Lung (tissue), 12 donors: ENCODE data around the gene TGFB2. TPM values are rescaled to one million over a fixed set of nuclear protein-coding genes. Genes with fewer than 3 reads are reported as not detected.
A peak's percentile ranks its signal among the peaks of the same experiment; 100 is the strongest.

Experiments
- ATAC-seq: fragments of 200-7000 bp; cut with Tn5 transposase; one replicate; pipeline ENCODE4 v1.9.1; 2020; ENCODE audit warnings: moderate number of reproducible peaks; ENCODE audit not compliant: insufficient read depth, low FRiP score
- DNase-seq, 3 donors: peaks; one replicate each; pipeline ENCODE4 v3.0.0-alpha.2; 2013 to 2017
- H3K27ac ChIP-seq, 2 donors: one replicate each; pipeline ENCODE4 v1.5.1; 2013; ENCODE audit warnings: mild to moderate bottlenecking in 2 of 2, moderate library complexity in 2 of 2, control low read depth in 1 of 2, inconsistent platforms in 1 of 2, low read depth in 1 of 2, low read length in 1 of 2
- H3K27me3 ChIP-seq, 3 donors: one replicate each; pipeline ENCODE4 v1.5.1; 2013; ENCODE audit warnings: low read length in 2 of 3; ENCODE audit not compliant: control insufficient read depth in 3 of 3, insufficient read depth in 3 of 3
- H3K36me3 ChIP-seq, 4 donors: one replicate each; pipeline ENCODE4 v1.5.1; 2013; ENCODE audit warnings: low read length in 4 of 4, mild to moderate bottlenecking in 1 of 4, moderate library complexity in 1 of 4; ENCODE audit not compliant: control insufficient read depth in 4 of 4, insufficient read depth in 4 of 4
- H3K4me1 ChIP-seq, 5 donors: one replicate each; pipeline ENCODE4 v1.5.1; 2013; ENCODE audit warnings: low read length in 5 of 5, mild to moderate bottlenecking in 2 of 5, moderate library complexity in 1 of 5; ENCODE audit not compliant: control insufficient read depth in 5 of 5, insufficient read depth in 5 of 5
- H3K4me3 ChIP-seq: one replicate; pipeline ENCODE4 v1.5.1; 2013; ENCODE audit warnings: mild to moderate bottlenecking, control low read depth, moderate library complexity
- H3K9ac ChIP-seq, 2 donors: one replicate each; pipeline ENCODE4 v1.5.1; 2013; ENCODE audit warnings: low read length in 2 of 2, control low read depth in 1 of 2; ENCODE audit not compliant: insufficient read depth in 1 of 2
- H3K9me3 ChIP-seq, 4 donors: one replicate each; pipeline ENCODE4 v1.5.1; 2013; ENCODE audit warnings: low read length in 3 of 4, mild to moderate bottlenecking in 1 of 4, moderate library complexity in 1 of 4; ENCODE audit not compliant: control insufficient read depth in 4 of 4, insufficient read depth in 3 of 4
- WGBS, 2 donors: extraction: QIAGEN DNeasy Blood & Tissue Kit; methylation state at CpG; one replicate each; pipeline ENCODE4 v1.1.7; 2013; 5-methylcytosine and 5-hydroxymethylcytosine counted together
- polyA plus RNA-seq, 2 donors: library from polyadenylated mRNA; stranded (reverse); fragments of 200-250 nt; gene quantifications; one replicate each; pipeline ENCODE4 v1.2.1, GENCODE V29; 2013
- total RNA-seq, 2 donors: library from RNA; depleted of rRNA in 1 of 2; stranded (reverse); fragments of >200 nt in 1 of 2; gene quantifications; one replicate each; pipeline ENCODE4 v1.2.1, GENCODE V29; 2014 to 2021
- TF ChIP-seq, protein P1 (sequence below): IDR thresholded peaks from 2 replicates; pipeline ENCODE4 v1.5.1; 2012; ENCODE audit warnings: mild to moderate bottlenecking; ENCODE audit errors: control extremely low read depth, extremely low read depth
- donor health status: control.
- donor health status: control.
- donor health status: Bipolar disorder and iron deficiency.
- donor health status: healthy.
- donor health status: DM: yes; HTN: yes; CAD: no.

TGFB2 gene
- total and polyA plus RNA-seq, 4 donors: 1.9 to 53.7 (median 3.8) TPM

DNA sequence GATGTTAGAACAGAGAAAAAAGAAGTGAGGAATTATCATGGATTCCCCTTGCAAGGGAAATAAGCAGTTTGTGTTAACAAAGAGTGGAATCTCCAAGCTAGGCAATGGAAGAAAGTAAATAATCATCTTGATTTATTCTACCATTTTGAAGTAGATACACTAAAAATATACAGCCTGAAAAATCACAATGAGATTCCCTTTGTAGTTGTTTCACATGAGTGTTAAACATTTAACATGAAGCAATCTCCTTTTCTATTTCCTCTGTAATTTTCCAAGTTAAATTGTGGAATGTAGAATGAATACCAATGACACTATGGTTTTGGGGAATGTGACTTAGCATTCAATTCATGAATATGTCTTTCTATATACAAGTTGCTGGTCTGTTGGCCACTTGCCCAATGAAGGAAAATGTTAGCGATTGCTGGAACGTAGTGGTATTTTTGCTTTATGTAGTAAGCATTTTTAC is 5.7 kb downstream of the TGFB2 start:
- ATAC-seq: no peak
- Histone ChIP-seq H3K36me3 (peaks cover 0 to 4% (median 2%) of the 10 kb centered on the region in 4 donors), H3K27ac (no peak overlapping the region), H3K4me3 (no peak overlapping the region), H3K27me3 (no peaks in the 10 kb centered on the region), H3K4me1 (peaks cover 2 to 41% (median 8%) of the 10 kb centered on the region in 5 donors), H3K9me3 (no peaks in the 10 kb centered on the region), H3K9ac (peak overlapping the region in 1 of 2 donors; percentile 75)
- peak; percentile 70 to 91 (median 88) for DNase-seq
- TF ChIP-seq, protein P1, sequence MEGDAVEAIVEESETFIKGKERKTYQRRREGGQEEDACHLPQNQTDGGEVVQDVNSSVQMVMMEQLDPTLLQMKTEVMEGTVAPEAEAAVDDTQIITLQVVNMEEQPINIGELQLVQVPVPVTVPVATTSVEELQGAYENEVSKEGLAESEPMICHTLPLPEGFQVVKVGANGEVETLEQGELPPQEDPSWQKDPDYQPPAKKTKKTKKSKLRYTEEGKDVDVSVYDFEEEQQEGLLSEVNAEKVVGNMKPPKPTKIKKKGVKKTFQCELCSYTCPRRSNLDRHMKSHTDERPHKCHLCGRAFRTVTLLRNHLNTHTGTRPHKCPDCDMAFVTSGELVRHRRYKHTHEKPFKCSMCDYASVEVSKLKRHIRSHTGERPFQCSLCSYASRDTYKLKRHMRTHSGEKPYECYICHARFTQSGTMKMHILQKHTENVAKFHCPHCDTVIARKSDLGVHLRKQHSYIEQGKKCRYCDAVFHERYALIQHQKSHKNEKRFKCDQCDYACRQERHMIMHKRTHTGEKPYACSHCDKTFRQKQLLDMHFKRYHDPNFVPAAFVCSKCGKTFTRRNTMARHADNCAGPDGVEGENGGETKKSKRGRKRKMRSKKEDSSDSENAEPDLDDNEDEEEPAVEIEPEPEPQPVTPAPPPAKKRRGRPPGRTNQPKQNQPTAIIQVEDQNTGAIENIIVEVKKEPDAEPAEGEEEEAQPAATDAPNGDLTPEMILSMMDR: no peak
- 1 to 3% methylated on average over 2 of the region's 2 CpGs for WGBS, 2 donors

- 13 to 14% methylated on average over 10 of the region's 10 CpGs for WGBS, 2 donors
- TF ChIP-seq, protein P1: no peak
- ATAC-seq (peak; percentile 35), DNase-seq (peak; percentile 67 to 76 (median 75))
- peak overlapping the region in 1 of 2 donors; percentile 88 for H3K27ac ChIP-seq
- H3K9me3 ChIP-seq: no peaks in the 10 kb centered on the region
- peaks cover 0 to 4% (median 2%) of the 10 kb centered on the region in 4 donors for H3K36me3 ChIP-seq
- H3K9ac ChIP-seq: peak overlapping the region in 1 of 2 donors; percentile 75
- no peaks in the 10 kb centered on the region for H3K27me3 ChIP-seq
- peaks cover 2 to 41% (median 8%) of the 10 kb centered on the region in 5 donors for H3K4me1 ChIP-seq
- H3K4me3 ChIP-seq: no peak overlapping the region
These were observed 6.4 kb downstream of the TGFB2 start for GRCh38 chr1:218351391-218352074.

DNA sequence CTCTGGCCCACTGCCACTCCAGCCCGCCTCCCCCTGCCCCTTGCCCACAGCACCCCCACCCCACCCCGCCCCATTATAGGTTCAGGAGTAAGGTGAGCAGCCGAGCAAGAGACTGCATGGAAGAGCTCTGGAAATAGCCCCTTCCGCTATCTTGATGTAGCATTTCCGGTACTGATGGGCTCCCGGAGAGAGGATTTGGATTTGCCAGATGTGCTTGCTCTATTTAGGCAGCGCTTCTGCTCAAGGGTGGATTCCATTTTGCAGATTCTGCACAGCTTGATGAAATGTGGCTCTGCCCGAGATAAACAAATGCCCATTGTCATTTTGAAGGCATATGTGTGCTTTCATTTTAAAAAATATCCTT is 6.9 kb downstream of the TGFB2 start:
- no peaks in the 10 kb centered on the region for H3K9me3 ChIP-seq
- WGBS, 2 donors: 76 to 81% methylated on average over 8 of the region's 8 CpGs
- H3K4me1 ChIP-seq: peaks cover 2 to 41% (median 9%) of the 10 kb centered on the region in 5 donors
- ATAC-seq (no peak), DNase-seq (no peak)
- H3K27me3 ChIP-seq: no peaks in the 10 kb centered on the region
- H3K9ac ChIP-seq: no peak overlapping the region
- H3K36me3 ChIP-seq: peaks cover 0 to 6% (median 2%) of the 10 kb centered on the region in 4 donors
- H3K27ac ChIP-seq: no peak overlapping the region
- H3K4me3 ChIP-seq: no peak overlapping the region
- TF ChIP-seq, protein P1: no peak

GRCh38 chr1:218353656-218354055 is 8.5 kb downstream of the TGFB2 start:
- H3K4me1 ChIP-seq: peaks cover 2 to 50% (median 12%) of the 10 kb centered on the region in 5 donors
- DNase-seq (no peak), ATAC-seq (no peak)
- H3K9me3 ChIP-seq: no peaks in the 10 kb centered on the region
- H3K4me3 ChIP-seq: no peak overlapping the region
- no peak overlapping the region for H3K9ac ChIP-seq
- peaks cover 0 to 4% (median 1%) of the 10 kb centered on the region in 4 donors for H3K36me3 ChIP-seq
- WGBS, 2 donors: 72 to 87% methylated on average over 4 of the region's 4 CpGs
- no peaks in the 10 kb centered on the region for H3K27me3 ChIP-seq
- no peak overlapping the region for H3K27ac ChIP-seq
- TF ChIP-seq, protein P1: no peak
